Stimulated activated CD8-positive, alpha-beta memory T cell treated with anti-CD3 and anti-CD28 coated beads, Interleukin-12 subunit alpha, Interleukin-12 subunit beta, amount 100 ng/mL, for 24 hours (primary cell): Measurements from ENCODE around the gene CCDC186.

ENCODE experiments used
- DNase-seq: peaks from one replicate; pipeline ENCODE4 v3.0.0-alpha.2; 2020; ENCODE audit errors: extremely low read depth

Gene CCDC186

DNA sequence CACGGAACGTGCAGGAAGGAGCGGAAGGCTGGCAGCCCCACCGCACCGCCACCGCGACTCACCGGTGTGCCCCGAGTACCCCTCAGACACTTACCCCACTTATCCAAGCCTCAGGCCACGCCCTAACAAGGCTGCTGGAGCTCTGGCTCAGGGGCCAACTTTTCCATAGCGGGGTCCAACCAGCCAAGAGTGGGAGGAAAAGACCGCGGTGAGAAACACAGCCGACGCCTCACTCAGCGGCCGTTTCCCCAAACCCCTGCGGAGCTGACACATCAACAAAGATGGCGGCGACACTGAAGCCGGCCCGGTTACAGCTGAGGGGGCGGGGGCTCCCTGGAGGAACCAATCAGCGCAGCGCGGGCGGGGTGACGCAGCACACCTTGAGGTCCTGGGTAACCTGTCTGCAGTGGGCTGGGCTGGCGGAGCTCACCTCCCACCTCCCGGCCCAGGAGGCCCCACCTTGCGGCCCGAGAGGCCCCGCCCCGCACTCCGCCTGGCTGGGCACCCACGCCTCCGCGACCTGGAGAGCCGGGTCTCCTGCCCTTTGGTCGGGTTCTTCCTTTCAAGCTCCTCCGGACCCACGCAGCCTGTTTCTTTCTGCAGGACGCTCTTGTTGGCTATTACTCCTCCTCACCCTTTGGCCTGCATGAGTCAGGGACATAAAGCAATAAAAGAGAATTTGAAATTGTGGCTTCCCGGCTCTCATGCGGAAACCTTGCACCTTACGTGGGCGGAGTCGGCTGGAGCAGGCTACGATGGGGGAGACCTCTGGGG, at the start of gene CCDC186:
Gene CCDC186, minus strand, starts transcription at position 283 of the 774 bp plus-strand sequence. CDS start 10,935 bp downstream, outside the sequence.
- DNase-seq = peak; percentile 91

DNA sequence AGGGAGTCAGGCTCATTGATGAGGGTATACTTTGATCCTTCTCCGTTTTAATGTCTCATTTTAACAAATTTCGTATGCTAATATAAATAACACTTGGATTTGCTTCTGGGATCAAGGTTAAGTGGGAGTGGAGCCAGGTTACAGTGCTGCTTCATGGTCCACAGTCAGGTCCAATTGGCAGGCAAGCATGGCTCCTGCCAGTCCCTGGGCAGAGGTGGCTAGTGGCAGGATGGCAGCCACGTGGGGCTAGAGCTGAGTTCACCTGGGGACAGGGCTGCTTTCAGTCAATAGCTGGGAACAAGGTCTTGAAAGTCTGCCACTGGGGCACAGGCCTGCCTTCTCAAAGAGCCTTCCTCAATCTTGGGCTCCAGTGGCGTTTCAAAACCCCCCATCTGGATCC, 49.1 kb upstream of the CCDC186 start:
- DNase-seq = no peak

GRCh38 chr10:114221235-114221634, 47.2 kb upstream of the CCDC186 start:
- no peak for DNase-seq

- DNase-seq = no peak
These were observed 46.3 kb upstream of the CCDC186 start for GRCh38 chr10:114220281-114220680.

DNA sequence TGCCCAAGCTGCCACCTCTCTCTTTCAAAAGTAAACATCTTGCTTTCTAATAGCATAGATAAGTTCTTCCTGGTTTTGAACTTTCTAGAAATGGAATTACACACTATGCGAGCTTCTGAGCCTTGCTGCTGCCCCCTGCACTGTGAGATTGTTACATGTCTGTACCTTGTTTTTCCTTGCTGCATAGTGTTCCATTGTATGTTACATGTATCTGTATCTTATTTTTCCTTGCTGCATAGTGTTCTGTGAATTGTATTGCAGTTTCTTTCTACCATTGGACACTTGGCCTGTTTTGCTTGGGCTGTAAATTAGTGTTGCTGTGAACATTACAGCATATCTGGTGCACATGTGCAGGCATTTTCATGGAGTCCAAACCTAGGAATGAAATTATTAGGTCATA, 41.0 kb upstream of the CCDC186 start:
- no peak for DNase-seq

- DNase-seq = no peak
These were observed 38.1 kb upstream of the CCDC186 start for GRCh38 chr10:114212153-114212552.

GRCh38 chr10:114208351-114208750, 34.3 kb upstream of the CCDC186 start:
- DNase-seq = no peak

- no peak for DNase-seq
These were observed 33.3 kb upstream of the CCDC186 start for GRCh38 chr10:114207349-114207748.

DNA sequence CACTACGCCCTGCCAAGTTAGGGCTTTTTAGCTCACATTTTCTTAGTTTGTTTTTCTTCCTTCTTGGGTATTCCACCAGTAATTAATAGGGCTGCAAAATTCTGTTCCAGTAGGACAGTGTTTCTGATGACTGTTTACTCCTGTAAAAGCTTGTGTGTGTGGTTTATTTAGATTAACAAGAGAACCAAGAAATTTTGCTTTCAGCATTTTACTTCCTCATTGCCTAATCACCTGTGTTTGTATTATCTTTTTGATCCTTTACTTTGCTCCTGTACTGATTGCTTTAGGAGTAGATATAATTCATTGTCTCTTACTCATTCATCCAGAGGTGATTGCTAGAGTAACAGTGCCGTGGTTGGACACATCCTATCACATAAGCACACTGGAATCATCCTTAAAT, 32.9 kb upstream of the CCDC186 start:
- no peak for DNase-seq

DNA sequence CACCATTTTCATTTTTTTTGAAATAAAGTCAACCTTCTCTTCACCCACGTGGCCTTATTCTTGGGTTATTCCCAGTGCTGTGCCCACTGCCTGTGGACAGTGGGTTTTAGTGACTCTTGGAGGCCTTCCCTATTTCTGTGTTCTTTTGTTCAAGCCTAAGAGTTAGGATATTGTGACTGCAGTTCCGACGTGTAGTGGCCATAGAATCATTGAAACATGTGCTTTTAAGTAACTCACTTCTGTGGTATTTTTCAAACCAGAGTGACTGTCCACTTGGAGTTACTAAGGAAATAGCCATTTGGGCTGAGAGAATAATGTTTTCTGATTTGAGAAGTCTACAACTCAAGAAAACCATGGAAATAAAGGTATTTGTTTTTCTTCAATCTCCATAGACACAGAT, 28.8 kb upstream of the CCDC186 start:
- DNase-seq = no peak

DNA sequence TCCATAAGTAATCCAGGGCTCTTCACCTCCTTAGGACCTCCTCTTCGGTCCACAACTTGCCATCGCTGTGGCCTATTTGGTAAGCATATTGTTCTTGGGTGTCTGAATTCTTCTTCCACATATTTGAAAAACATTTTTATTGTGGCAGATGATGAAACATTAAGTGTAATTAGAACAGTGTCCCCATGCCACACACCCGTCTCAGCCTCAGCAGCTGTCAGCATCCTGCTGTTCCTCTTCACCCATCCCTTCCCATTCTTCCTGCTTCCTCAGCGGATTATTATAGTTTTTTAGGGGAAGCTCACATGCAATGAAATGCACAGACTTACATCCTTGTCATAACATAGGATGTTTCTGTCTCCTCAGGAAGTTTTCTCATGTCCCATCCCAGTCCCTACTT, 25.2 kb upstream of the CCDC186 start:
- no peak for DNase-seq

GRCh38 chr10:114195079-114195478, 21.1 kb upstream of the CCDC186 start:
- no peak for DNase-seq

- DNase-seq = no peak
These were observed 15.7 kb upstream of the CCDC186 start for GRCh38 chr10:114189700-114190099.

- DNase-seq = no peak
These were observed 14.9 kb upstream of the CCDC186 start for GRCh38 chr10:114188900-114189299.

- no peak for DNase-seq
These were observed 14.0 kb upstream of the CCDC186 start for GRCh38 chr10:114188001-114188400.

DNA sequence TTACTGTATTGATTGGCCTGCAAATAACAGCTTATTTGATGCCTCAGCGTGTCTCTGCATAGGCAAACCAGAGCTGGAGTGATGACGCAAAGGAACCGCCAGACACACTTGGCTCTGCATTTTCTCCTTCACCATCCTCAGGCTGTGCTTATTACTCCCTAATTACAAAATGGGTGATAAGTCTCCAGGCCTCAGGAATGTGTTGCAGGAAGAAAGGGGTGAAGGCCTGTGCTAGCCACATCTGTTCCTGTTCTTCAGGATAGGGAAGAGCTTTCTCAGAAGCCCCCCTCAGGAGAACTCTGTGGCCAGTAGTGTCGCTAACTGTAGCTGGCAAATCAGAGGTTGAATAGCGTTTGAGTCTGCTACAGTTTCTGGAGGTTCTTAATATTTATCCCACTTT, 10.3 kb upstream of the CCDC186 start:
- DNase-seq = no peak

- DNase-seq = no peak
These were observed 9.6 kb upstream of the CCDC186 start for GRCh38 chr10:114183563-114183962.

GRCh38 chr10:114181971-114182370, 8.0 kb upstream of the CCDC186 start:
- DNase-seq = no peak

DNA sequence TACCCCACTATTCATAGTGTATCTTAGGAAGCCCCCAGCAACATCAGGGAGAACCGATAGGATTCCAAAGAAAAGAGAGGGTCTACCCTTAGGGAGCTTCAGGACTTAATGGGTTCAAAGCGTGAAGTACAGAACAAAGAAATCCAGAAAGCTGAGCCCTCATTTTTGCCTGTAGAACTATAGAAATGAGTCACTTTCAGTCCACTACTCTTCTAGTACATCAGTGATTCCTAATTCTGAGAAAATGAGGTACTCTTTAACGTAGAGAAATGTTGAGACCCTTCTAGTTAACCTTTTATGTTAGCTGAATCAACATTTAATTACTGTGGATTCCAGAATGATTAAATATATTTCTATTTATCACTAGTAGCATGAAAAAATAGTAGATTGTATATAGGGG, 6.9 kb upstream of the CCDC186 start:
- DNase-seq = no peak

- DNase-seq = no peak
These were observed 5.7 kb upstream of the CCDC186 start for GRCh38 chr10:114179747-114180146.

DNA sequence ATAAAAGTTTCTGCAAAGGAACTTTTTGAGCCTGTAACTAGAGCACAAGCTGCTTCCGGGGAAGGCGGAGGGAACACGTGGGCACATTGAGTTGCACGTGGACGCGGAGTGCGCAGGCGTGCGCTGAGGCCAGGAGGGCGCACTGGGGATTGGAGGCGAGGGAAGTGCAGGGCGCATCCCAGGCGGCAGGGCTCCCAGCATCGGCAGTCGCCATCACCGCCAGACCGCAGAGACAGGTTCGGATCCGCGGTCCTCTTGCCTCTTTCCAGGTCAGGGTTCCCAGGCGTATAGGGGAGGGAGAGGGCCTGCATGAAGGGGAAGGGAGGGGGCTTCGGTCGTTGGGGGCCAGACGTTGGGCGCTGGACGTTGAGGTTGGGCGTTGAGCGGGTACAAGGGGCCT, 5.1 kb upstream of the CCDC186 start, which contains the start of gene TDRD1:
Gene TDRD1, plus strand, starts transcription at position 206 of the 400 bp plus-strand sequence. CDS start 8,479 bp downstream, outside the sequence.
- DNase-seq = no peak

DNA sequence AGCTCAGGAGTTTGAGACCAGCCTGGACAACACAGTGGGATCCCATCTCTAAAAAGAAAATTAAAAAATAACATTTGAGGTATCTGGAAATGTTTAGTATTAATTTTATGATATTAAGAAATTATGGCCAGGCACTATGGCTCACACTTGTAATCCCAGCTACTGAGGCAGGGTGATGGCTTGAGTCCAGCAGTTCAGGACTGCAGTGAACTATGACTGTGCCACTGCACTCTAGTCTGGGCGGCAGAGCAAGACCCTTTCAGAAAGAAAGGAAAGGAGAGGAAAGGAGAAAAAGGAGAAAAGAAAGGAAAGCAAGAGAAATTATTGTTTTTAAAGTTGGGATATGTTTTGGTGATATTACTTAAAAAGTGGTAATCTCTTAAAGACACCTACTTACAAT, 2.5 kb upstream of the CCDC186 start:
- no peak for DNase-seq

GRCh38 chr10:114175667-114176066, 1.7 kb upstream of the CCDC186 start:
- no peak for DNase-seq

DNA sequence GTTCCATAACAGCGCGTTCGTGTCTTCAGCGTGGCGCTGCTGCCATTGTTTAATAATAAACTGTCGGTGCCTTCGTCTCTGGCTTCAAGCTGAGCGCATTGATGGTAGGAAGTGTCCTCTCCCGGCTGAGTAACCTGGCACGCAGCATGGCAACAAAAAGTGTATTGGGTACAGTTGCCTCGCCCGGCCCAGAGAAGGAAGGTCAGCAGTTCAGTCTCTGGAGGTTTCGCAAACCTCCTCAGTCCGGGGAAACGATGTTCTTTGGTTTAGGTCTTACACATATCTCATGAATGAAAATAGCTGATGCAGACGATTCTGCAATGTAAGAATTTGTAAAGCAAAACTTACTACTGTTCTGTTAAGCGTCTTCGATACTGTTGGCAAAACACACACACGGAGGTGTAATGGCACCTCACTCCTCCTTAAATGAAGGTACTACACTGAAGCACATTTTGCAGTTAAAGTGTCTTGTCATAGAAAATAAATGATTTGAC, 739 bp upstream of the CCDC186 start:
- DNase-seq = peak; percentile 15
